ENCODE measurements around the gene MTMR4. TPM values are rescaled to one million over a fixed set of nuclear protein-coding genes. Genes with fewer than 3 reads are reported as not detected.

Gene MTMR4
- 10 to 100 TPM; 29.7 to 57.6 (median 40.9) TPM for total RNA-seq

DNA sequence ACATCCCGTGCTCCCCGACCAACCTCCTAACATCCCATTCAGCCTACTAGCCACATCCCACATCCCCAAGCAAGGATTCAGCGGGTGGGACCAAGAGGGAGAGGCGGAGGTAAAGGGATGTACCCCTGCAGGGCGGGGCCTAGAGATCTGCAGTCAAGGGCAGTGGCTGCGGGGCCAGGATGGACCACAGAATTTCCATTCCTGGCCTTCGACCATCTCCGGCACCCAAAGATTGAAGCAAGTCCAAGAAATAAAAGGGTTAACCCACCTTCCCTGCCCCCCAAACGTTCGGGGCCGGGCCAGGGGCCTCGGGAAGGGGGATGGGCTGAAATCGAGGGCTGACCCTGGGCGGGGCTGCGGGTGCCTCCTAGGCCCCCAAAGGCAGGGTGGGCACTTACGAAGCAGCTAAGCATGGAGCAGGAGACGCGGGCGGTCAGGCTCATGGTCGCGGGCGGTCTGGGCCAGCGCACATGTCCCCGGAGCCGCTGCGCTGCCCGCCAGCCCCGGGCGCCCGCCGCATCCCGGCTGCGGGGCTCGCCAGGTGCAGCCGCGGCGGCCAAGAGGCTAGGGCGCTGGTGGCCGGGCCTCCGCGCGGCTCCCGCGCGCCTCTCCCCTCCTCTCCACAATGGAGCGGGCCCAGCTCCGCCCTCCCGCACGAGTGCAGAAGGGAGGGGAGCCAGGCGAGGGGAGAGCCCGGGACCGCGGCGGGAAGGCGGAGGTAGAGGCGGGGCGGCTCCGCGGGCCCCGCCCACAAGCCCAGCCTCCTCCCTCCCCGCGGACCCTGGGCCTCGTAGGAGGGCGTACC is at the start of gene MTMR4:
Gene MTMR4 (minus strand): TSS at position 674 of the 805 bp plus-strand sequence. CDS start 231 bp downstream, at position 443.
- TF ChIP-seq, protein P1, sequence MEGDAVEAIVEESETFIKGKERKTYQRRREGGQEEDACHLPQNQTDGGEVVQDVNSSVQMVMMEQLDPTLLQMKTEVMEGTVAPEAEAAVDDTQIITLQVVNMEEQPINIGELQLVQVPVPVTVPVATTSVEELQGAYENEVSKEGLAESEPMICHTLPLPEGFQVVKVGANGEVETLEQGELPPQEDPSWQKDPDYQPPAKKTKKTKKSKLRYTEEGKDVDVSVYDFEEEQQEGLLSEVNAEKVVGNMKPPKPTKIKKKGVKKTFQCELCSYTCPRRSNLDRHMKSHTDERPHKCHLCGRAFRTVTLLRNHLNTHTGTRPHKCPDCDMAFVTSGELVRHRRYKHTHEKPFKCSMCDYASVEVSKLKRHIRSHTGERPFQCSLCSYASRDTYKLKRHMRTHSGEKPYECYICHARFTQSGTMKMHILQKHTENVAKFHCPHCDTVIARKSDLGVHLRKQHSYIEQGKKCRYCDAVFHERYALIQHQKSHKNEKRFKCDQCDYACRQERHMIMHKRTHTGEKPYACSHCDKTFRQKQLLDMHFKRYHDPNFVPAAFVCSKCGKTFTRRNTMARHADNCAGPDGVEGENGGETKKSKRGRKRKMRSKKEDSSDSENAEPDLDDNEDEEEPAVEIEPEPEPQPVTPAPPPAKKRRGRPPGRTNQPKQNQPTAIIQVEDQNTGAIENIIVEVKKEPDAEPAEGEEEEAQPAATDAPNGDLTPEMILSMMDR (IDR thresholded peaks at IDR 0.05; ENCODE audit: low read depth), result no peak

DNA sequence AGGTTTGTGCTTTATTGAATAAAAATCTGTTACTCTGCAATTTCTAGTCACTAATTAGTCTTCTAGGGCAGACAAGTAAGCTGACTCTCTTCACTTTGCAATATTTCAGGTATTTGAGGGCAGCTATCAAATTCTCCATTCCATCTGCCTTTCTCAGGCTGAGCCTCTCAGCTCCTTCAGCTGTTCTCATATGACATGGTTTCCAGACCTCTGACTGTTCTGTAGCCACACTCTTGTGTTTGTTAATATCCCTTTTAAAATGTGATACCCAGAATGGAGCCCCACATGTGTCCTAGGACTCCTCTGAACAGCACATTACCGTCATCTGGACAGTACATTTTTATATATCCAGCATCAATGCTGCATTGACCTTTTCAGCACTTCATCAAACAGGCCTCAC is 46.1 kb upstream of the MTMR4 start:
- TF ChIP-seq, protein P1 (IDR thresholded peaks at IDR 0.05; ENCODE audit: low read depth), result no peak

DNA sequence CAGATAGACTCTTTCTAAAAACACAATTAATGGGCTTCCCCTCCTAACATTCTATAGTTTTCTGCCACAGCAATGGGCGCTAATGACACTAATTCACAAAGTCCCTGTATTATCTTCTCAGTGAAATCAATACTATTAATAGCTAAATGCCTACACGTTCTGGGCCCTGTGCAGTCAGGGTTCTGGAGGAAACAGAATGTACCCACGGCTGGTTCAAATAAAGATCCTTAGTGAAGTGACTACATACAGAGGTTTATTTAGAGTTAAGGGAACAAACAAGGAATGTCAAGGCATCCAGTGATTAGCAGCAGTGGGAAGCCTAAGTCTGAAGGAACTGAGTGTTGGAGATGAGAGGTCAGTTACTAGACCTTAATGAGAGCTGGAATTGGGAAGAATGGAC is 43.5 kb upstream of the MTMR4 start:
- TF ChIP-seq, protein P1 (IDR thresholded peaks at IDR 0.05; ENCODE audit: low read depth), result no peak

DNA sequence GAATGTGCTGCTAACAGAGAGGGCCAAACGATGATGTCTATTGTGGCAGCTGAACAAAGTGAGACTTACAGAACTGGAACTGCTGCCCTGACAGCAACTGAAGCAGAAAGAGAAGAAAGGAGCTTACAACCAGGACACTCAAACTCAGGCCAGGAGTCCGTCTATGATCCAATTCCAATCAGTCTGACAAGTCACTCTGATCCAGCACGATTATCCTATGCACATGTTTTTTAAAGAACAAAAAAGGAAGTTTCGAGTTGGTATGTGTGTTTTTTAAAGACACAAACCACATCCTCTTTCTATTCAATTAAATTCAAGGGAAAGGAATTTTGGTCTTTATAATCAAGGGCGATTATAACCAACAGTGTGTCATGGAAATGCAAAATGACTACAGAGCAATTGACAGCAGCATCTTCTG is 42.4 kb upstream of the MTMR4 start:
- TF ChIP-seq, protein P1 (IDR thresholded peaks at IDR 0.05; ENCODE audit: low read depth), result no peak

DNA sequence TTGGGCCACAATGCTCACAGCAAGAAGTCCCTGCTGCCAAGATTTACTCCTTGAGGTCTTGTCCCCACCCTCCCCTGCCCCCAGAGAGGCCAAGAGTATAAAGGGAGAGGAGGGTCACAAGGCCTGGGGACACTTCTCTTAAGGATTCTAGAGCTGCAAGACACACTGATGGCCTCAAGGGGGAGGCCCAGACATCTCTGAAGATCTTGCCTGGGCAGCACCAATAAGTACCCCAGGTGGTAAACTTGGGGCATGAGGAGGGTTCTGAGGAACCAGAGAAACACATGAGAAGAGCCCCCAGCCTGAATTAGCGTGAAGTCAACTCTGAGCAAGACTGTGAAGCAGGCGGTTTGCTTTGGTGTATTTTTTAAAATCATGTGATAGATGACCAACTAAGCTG is 26.8 kb upstream of the MTMR4 start:
- TF ChIP-seq, protein P1 (IDR thresholded peaks at IDR 0.05; ENCODE audit: low read depth), result no peak

DNA sequence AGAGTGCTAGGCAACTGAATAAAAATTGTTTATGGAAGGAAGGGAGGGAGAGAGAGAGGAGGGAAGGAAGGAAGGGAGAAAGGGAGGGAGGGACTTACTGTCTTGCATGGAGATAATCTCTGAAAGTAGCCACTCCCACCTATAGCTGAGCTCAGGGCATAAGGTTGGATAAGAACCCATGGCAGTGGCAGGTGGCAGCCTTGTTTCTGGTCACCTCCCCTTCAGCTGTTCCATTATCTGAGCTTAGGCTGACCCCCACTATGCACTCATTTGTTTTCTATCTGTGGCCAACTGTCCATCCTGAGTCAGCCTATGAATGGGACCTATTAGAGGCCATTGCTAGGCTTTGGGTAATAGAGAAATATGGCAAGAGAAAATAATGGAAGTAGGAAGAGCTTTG is 25.3 kb upstream of the MTMR4 start:
- TF ChIP-seq, protein P1 (IDR thresholded peaks at IDR 0.05; ENCODE audit: low read depth), result no peak

DNA sequence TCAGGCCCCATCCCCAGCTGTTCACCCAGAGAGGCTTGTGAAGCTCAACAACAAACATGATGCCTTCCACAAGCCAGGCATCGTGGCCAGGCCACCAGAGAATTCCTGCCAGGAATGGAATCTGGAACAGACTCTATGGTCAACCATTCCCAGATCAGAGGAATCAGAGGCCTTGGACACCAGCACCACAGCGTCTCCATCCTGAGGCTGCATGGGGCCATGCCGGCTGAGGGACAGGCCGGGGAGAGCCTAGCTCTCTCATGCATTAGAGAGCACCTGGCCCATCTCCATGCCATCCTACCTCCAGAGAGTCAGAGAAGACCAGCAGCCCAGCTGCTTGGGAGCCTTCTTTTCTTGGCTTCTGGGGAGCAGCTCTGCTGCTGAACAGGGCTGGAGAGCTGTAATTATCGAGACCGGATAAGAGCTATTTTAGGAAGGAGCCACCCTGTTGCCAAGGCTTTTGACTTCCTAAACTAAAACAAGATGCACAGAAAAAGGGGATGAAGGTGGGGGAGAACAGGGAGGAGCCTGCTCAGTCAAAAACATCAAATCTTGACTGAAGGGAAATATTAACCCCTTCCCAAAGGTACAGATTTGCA is 24.5 kb upstream of the MTMR4 start:
- TF ChIP-seq, protein P1 (IDR thresholded peaks at IDR 0.05; ENCODE audit: low read depth), result no peak

Data from subcutaneous adipose tissue (tissue), 4 donors.